HG03159 (cell line): ENCODE data around the gene C11orf68.

Experiments
- ATAC-seq: cut with Tn5 transposase; IDR thresholded peaks from one replicate; pipeline ENCODE4 v1.9.1; 2021; ENCODE audit warnings: mild to moderate bottlenecking, moderate library complexity; ENCODE audit not compliant: unreplicated experiment

Gene C11orf68

DNA sequence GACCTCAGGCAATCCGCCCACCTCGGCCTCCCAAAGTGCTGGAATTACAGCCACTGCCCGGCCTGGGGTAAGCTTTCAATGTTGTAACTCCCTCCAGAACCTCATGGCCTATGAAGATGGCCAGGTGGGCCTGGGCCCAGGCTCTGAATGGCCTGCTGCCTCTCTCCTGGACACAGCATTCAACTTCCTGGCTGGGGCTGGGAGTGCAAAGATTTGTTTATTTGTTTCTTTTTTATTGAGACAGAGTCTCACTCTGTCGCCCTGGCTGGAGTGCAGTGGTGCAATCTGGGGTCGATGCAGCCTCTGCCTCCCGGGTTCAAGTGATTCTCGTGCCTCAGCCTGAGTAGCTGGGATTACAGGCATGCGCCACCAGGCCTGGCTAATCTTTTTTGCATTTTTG, 25.9 kb upstream of the C11orf68 start:
- no peak for ATAC-seq

DNA sequence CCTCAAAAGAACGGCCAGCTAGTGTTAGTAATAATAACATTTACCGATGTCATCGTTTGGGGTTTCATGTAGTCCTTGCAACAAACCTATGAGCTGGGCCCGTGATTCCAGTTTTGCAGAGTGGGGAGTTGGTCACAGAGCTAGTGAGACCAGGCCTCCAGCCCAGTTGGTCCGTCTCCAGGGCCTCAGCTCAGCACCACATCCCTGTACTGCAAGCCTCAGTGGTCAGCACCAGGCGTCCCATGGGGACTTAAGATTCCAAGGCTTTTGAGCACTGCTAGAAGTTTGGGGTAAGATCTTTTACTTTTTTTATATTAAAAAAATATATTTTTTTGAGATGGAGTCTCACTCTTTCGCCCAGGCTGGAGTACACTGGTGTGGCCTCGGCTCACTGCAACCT, 25.3 kb upstream of the C11orf68 start:
- no peak for ATAC-seq

DNA sequence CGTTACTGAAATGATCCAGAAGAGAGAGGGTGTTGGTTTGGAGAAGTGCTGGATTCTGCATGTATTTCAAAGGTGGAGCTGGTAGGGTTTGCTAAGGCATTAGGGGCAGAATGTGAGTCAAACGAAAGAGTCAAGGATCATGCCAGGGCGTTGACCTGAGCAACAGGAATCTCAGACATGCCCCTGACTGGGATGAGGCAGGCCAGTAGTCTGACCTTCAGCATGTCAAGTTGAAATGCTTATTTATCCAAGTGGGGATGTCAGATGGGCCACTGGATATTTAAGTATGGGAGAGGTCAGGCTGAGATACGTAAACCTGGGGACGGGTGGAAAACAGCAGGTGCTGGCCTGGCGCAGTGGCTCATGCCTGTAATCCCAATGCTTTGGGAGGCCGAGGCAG, 23.7 kb upstream of the C11orf68 start:
- ATAC-seq: no peak

DNA sequence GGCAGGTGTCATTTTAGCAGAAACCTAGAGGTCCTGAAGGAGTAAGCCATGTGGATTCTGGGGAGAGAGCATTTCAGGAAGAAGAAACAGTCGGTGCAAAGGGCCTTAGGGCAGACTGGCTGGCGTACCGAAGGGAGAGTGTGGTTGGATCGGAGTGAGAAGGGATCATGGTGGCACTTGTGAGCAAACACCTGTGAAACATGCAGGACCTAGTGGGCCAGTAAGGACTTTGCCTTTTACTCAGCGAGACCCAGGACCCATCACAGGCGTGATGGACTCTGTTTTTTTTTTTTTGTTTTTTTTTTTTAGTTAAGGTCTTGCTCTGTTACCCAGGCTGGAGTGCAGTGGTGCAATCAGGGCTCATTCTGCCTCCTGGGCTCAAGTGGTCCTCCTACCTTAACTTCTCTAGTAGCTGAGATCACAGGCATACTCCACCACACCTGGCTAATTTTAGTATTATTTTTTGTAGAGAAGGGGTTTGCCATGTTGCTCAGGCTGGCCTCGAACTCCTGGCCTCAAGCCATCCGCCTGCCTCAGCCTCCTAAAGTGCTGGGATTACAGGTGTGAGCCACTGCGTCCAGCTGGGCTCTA, 23.0 kb upstream of the C11orf68 start:
- ATAC-seq: no peak

DNA sequence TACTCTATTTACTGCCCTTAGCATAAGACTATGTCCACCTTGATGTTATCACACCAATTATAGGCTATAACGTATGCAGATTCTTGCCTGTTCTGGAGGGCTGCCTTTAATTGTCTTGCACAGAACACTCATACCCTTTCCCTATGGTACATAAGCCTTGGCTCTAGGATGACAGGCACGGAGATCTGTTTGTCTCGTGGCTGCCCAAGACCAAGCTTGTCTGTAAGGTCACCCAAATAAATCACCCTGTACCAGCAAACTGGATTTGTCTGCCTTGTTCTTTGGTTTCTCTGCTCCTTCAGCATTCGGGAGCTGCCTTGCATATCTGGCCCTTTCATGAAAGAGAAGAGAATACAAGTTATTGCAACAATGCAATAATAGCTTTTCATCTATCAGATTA, 18.9 kb upstream of the C11orf68 start:
- no peak for ATAC-seq

DNA sequence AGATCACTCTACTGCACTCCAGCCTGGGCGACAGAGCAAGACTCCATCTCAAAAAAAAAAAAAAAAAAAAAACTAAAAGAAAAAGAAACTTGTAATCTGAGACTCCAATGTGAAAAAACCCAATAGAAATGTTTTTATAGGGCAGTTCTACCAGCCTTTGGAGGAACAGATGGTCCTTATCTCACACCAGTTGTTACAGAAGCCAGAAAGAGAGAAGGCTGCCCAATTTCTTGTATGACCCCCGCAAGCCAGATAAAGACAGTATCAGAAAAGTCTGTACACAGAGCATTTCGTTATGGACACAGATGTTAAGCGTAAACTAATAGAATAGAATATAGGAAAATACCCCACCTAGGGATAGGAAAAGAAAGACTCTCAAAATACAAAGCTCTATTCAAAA, 15.2 kb upstream of the C11orf68 start:
- ATAC-seq: no peak

DNA sequence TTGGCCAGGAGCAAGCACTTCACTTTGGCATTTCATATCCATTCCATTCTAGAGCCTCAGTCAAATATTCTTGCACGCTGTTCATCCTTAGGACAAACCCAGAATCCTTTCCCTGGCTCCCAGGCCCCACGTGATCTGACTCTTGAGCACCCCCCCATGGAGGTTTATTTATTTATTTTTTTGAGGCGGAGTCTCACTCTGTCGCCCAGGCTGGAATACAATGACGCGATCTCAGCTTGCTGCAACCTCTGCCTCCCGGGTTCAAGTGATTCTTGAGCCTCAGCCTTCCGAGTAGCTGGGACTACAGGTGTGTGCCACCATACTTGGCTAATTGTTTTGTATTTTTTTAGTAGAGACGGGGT, 13.7 kb upstream of the C11orf68 start:
- ATAC-seq: no peak

DNA sequence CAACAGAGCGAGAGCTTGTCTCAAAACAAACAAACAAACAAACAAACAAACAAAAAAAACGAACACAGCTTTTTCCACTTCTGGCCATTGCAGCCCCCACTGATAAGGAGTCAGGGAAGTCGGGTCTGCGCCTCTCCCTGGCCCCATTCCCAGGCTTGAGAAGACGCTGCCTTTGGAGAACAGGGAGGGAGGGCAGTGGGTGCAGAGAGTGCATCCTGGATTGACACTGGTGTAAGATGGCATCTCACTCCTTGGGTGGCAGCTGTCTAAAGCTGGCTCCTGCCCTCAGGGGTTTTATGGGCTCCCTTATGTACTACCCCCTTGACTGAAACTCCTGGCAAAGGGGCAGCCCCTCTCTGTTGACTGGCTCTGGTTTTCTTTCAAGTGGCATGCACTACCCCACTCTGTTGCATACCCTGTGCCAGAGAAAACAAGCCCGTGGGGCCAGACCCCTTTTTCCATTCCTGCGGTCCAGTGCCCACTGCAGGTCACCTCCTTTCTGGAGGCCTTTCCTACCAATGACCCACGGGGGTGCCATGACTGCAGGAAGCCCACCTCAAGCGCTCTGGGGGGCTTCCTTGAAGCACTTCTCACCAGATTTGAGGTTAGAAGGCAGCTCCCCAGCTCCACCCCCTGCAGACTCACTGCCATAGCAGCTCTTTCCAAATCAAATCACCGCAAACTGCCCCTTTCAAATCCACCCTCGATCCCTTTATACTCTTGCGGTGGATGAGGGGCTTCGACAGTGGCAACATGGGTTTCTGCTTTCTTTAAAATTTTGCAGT, 13.1 kb upstream of the C11orf68 start:
- no peak for ATAC-seq

DNA sequence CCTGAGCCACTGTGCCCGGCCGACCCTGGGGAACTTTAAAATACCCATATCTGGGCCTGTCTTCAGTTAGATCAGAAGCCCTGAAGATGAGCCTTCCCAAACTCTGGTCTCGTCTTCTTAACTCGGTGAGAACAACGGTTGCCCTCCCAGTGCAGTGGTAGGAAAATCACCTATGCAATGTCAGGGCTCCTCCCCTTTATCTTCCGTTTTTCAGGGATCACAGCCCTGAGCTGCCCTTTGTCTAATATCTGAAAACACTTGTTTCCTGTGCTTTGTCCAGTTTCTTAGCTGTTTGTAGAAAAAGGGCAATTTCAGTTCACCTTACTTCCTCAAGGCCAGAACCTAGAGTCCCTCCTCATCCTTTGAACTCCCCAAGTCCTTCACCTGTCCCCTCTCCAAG, 9.8 kb upstream of the C11orf68 start:
- peak; percentile 10 for ATAC-seq

DNA sequence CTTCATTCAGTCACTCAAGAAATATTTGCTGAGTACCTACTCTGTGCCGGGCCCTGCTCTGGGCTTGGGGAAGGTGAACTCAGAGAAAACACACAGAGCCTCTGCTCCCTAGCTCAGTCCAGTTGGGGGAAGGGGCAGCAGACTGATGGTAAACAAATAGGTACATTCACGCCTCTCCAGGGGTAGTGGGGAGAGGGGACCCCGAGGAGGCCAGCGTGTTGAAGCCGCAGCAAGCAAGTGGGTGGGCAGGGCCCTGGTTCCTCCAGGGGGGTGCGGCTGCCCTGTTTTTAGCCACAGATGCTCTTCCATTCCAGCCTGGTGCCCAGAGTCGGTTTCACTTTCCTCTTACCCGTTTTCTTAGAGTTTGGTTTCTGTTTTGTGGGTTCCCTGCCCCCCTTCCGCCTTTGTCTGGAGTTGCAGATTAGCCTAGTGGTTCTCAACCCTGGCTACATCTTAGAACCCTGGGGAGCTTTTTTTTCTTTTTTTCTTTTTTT, 9.1 kb upstream of the C11orf68 start:
- peak; percentile 76 for ATAC-seq

DNA sequence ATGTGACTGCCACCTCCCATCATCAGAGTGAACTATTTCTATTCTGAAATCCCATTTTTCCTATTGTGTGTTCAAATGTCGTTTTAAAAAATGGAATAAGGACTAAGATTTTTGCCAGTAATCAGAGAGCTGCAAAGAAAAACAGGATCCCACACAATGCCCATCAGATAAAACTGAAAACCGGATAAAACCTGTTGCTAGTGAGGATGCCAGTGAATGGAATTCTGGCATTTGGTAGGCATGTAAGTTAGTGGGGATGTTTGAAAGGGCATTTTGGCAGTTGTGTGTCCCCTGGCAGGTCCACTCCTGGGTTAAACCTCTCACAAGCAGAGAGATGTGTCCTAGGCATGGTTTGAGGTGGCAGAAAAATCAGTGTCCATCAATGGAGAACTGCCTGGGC, 6.5 kb upstream of the C11orf68 start:
- ATAC-seq: no peak

DNA sequence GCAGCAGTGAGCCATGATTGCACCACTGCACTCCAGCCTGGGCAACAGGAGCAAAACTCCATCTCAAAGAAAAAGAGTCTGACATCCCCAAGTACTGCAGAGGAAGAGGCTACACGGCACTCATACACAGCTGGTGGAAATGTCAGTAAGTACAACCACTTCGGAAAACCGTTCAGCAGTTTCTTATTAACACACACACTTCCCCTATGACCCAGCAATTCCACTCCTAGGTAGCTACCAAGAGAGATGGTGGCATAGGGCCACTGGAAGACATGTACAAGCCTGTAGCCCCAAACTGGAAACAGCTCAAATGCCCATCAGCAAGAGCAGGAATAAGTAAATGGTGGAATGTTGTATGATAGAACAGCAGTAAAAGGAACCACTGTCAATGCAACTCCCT, 3.7 kb upstream of the C11orf68 start:
- no peak for ATAC-seq

DNA sequence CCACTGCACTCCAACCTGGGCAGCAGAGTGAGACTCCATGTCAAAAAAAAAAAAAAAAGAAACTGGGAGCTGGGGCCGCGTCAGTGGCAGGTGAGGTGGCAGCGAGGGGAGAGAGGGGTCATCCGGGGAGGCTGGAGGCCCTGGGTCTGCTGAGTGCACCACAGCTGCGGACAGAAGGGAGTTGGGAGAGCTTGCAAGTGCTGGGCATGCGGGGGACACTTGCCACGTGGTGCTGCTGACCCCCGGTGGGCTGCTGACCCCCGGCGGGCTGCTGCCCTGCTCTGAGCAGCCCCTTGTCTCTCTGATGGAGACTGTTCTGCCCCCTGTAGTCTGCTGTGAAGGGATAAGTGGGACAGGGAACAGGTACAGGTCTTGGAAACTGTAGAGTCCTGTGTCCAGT, 3.0 kb upstream of the C11orf68 start:
- ATAC-seq: no peak

DNA sequence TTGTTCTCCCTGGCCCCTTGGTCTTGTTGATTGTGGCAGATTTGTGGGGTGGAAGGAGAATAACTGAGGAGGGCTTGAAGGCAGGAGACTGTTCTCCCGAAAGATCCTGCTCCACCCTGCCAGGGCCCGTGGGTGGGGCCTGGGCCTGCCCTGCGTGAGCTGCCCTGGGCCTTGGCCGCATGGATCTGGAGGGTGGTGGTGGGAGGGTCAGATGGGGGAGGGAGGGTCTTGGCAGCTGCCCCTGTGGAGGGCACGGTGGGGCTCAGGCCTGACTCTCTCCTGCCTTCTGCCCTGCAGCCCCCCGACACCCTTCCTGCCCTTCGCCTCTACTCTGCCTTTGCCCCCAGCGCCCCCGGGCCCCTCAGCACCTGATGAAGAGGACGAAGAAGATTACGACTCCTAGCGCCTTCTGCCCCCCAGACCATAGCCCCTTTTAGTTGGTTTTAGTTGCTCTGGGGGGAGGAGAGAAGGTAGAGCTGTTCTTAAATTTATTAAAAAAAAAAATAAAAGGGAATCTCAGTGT, 2.2 kb upstream of the C11orf68 start:
- no peak for ATAC-seq

DNA sequence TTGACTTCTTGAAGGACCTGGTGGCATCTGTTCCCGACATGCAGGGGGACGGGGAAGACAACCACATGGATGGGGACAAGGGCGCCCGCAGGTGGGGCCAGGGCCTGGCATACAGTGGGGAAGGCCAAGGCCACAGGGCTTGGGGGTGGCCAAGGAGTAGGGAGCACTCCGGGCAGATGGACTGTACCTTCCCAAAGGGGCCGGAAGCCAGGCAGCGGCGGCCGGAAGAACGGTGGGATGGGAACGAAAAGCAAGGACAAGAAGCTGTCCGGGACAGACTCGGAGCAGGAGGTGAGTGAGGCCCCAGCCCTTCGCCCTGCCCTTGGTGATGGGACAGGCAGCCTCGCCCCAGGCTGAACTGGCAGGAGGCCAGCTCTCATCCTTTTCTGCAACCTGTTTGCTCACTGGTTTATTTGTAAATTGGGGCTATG, 1.5 kb upstream of the C11orf68 start:
- ATAC-seq: no peak

DNA sequence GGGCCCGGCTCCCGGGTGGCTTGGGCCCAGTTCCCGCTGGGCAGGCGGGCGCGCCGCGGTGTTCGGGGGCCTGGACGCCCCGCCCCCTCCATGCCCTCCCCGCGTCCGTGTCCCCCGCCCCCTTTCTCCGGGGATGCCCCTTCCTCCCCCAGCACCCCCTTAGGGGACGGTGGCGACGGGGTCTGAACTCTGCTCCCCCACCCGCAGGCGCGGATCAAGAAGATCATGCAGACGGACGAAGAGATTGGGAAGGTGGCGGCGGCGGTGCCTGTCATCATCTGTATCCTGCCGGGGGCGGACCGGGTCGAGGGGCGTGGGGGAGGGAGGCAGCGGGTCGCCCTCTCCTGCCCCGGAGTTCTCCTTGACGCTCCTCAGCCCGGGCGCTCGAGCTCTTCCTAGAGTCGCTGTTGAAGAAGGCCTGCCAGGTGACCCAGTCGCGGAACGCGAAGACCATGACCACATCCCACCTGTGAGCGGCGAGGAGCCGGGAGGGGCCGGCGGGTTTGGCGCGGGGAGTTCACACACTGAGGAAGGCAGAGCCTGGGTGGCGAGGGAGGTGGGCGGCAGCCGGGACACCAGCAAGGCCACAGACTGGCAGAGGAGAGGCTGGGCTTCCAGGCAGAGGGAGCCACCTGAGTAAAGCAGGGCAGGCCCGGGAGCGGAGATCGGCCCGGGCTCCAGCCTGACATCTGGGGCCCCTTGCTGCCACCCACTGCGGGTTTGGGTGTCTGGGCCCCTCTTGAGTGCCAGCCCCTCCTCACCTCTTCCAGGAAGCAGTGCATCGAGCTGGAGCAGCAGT, 910 bp upstream of the C11orf68 start:
- peak; percentile 32 for ATAC-seq

DNA sequence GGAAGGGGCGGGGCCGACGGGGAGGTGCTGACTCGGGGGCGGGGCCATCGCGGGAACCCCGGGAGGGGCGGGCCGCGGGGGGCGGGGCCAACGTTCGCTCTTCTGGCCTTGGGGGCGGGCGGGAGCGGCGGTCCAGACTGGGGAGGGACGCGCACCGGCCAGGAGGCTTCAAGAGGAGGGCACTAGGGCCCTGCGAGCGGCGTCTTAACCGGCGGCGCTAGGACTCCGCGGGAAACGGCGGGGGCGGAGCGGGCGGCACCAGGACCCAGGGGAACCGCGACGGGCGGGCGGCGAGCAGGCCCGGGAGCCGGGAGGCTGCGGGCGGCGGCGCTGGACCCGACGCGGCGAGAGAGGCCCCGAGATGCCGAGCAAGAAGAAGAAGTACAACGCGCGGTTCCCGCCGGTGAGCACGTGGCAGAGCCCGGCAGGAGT, 295 bp upstream of the C11orf68 start, which contains the start of gene DRAP1:
DRAP1 (plus strand) TSS at position 286 of the 432 bp plus-strand sequence; CDS start at position 362, 76 bp downstream.
- peak; percentile 80 for ATAC-seq

DNA sequence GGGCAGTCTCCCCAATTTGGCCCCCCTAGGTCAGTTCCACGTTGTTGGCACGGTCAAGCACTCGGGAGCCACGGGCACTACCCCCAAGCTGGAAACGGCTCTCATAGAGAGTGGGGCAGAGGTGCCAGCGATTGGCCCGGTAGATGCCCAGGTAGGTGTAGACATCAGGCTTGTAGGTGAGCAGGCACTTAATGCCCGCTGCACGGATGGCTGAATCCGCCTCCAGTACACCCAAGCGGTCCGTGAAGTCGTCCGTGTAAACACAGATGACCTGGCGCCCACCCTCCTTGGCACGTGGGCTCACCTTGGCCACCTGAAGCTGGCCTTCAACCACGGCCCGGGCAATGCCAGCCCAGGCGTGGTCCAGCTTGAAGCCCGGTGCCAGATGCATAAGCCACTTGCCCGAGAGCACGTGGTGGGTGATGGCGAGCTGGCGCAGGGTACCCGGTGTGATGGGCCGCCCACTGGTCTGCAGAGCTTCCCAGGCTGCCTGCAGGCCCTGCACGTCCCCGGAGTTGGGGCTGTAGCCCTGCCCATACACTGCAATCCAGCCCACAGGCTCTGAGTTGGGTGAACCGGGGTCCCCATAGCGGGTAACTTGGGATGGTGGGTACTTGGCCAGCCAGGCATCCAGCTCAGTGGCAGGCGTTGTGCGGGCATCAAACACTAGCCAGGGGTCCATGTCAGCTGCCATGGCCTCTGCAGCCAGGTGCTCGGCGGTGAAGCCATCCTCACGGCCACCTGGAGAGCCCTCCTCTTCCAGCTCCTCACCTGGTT, 1.2 kb downstream of the C11orf68 start:
- no peak for ATAC-seq

DNA sequence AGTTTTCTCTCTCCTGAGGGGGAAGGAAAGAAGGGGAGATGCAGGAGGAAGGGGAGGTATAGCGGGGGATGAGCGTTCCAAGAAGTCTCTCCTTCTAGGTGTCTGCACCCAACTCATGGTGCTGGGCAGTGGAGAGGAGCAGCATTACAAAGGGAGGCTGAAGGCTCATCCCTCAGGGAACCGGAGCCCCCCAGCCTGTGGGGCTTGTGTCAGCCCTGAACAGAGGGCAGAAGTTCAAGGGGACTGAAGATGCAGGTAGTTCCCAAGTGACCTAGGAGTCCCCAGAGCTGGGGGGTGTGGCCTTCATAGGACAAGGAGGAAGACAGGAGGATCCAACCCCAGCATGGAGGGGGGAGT, 1.8 kb downstream of the C11orf68 start:
- ATAC-seq: no peak

DNA sequence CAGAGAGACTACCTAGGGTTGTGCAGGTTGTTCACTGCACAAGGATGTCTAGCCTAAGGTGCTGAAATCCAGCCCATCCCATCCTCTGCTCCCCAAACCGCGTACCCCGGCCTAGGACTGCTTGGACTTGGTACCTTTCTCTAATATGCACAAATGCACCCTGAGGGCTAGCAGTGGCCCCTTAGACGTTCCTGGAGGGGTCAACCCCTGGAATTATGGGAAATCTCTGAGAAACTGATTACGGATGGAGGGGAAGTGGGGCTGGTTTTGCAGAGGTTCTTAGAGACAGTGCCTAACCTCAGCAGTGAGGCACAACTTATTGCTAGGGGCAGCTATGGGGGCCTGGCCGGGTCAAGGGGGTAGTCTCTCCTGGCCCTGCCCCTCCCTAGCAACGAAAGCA, 2.5 kb downstream of the C11orf68 start:
- no peak for ATAC-seq

DNA sequence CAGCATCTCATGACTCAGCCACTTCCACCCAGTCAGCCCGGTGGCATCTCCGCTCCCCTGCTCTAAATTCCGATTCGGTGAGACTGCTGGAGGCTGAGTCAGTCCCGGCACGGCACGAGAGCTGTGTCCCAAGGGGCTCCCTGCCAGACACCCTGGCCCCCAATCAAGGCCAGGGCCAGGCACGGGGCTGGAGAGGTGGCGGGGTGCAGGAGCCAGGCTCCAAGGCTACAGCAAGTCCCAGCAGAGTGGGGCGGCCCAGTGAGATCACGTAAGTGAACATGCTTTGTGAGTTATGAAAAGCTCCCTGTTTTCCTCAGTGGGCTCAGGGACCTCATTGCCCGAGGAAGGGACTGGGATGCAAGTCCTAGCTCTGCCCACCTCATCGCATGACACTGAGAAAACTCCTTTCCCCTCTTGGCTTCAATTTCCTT, 3.0 kb downstream of the C11orf68 start:
- no peak for ATAC-seq
